ENCODE data around the gene RNF123.

RNF123 gene

GRCh38 chr3:49756036-49756435 lies 66.7 kb downstream of the RNF123 start:
- no peak for DNase-seq

- no peak for DNase-seq
These were observed 67.8 kb downstream of the RNF123 start for GRCh38 chr3:49757197-49757596.

GRCh38 chr3:49759226-49759625 lies 69.9 kb downstream of the RNF123 start:
- no peak for DNase-seq

- no peak for DNase-seq
These were observed 72.3 kb downstream of the RNF123 start for GRCh38 chr3:49761661-49762060.

DNA sequence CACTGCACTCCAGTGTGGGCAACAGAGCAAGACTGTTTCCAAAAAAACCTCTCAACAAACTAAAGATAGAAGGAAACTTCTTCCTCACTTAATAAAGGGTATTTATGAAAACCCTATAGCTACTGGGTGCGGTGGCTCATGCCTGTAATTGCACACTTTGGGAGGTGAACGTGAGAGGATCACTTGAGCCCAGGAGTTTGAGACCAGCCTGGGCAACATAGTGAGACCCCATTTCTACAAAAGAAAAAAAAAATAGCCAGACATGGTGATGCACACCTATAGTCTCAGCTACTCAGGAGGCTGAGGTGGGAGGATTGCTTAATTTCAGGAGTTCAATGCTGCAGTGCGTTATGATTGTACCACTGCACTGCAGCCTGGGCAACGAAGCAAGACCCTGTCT lies 74.6 kb downstream of the RNF123 start:
- DNase-seq, result no peak

DNA sequence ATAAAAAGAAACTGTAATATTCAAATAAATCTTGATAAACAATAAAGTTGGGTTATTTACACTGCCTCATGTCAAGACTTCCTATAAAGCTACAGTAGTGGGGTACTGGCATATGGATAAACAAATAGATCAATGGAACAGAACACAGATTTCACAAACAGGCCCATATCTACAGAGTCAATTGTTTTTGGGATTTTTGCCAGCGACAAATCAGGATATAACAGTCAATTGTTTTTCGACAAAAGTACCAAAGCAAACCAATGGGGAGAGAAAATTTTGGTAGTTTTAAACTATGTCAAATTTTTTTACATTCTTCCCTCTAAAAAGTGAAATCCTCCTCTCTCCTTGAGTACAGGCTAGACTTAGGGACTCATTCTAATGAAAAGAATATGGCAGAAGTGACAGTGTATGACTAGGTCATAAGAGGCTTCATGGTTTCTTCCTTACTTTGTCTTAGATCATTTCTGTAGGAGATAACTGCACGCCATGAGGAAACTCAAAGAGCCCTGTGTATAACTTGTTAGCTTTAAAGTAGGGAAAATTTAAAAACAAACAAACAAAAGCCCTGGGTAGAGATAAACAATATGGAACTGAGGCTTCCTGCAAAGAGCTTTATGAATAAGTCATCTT lies 80.0 kb downstream of the RNF123 start:
- no peak for DNase-seq

GRCh38 chr3:49769926-49770325 lies 80.6 kb downstream of the RNF123 start:
- DNase-seq, result no peak
